Occipital lobe (tissue), 2 donors: ENCODE measurements around the gene REEP3. TPM values are rescaled to one million over a fixed set of nuclear protein-coding genes. Genes with fewer than 3 reads are reported as not detected.
A peak's percentile ranks its signal among the peaks of the same experiment; 100 is the strongest.

ENCODE experiments used
- DNase-seq: peaks from one replicate; lab custom pipeline; 2025; lab: John Stamatoyannopoulos, UW
- total RNA-seq: library from RNA; depleted of rRNA; stranded (reverse); fragments of >200 nt; gene quantifications from one replicate; pipeline ENCODE4 v1.2.3, GENCODE V29; 2014

The REEP3 gene
- total RNA-seq, 1 donor from 2014 or later = 24.5 TPM

DNA sequence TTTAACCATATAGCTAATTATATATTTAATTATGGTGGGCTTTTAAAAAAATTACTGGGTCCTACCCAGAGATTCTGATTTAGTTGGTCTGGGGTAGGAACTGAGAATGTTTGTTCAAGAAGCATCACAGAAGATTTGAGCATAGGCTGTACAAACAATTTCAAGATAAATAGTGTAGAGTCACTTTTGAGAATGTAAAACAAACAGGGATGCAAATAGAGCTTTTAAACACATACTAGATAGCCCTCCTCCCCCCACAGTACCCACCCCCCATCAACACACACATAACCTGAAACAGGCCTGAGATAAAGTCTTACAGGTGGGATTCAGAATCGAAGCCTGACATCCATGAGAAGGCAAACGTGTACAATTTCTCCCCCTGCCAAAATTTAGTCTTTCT lies 15.6 kb upstream of the REEP3 start:
- DNase-seq = no peak

DNA sequence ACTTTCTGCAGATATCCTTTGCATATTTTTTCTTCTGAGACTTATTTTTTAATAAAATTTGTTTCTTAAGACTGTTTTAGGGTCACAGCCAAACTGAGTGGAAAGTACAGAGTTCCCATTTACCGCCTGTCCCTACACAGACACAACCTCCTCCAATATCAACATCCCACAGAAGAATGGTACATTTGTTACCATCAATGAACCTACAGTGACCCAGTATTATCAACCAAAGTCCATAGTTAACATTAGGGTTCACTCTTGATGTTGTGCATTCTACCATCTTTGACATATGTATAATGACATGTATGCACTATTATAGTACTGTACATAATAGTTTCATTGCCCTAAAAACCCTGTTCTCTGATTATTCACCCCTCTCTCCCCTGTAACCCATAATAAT lies 14.6 kb upstream of the REEP3 start:
- no peak for DNase-seq

DNA sequence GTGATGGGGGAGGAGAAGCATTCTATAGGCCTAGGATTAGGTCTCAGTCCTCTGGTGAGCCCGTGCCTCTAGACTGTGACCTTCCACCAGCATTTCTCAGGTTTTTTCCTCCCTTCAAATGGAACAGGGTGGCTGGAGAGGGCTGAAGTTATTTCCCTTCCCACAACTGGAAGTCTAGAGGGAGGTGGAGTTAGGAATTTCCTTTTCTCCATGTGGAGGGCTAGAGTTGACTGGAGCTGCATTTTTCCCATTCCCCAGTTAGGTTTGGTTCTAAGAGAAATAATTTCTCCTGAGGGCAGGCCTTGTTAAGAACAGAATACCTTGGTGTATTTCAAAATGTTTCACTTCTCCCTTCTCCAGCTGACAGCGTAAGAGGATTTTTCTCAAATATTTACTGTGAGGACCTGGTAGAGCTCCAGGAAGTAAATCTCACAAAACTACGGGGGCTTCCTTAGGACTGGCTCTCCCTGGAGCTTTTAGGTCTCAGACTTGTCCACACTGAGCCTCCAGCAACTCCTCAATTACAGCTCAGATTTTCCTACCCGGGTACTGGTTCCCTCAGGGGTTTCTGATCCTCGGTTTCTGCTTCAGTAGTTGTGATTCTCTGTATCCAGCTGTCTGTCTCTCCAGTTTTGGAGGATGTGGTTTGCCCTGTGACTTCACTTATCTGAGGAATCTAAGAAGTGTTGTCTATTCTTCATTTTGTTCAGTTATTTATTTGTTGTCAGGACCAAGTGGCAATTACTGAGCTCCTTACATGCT lies 6.0 kb upstream of the REEP3 start:
- no peak for DNase-seq

DNA sequence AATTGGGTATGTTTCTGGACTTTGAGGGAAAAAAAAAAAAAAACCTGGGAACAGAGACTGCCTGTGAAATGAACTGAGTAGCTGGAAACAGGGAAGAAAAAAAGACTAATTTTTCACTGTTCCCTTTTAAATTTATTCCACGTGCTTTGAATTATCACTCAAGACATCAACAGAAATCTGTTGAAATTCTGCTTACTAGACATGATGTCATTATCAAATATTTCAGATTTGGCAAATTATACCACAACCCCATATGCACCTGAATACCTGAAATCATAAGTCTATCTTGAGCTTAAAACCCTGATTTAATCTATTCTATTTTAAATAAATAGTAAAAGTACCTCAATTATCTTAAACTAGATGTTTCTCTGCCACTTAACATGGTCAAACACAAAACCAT lies 5.0 kb upstream of the REEP3 start:
- no peak for DNase-seq

DNA sequence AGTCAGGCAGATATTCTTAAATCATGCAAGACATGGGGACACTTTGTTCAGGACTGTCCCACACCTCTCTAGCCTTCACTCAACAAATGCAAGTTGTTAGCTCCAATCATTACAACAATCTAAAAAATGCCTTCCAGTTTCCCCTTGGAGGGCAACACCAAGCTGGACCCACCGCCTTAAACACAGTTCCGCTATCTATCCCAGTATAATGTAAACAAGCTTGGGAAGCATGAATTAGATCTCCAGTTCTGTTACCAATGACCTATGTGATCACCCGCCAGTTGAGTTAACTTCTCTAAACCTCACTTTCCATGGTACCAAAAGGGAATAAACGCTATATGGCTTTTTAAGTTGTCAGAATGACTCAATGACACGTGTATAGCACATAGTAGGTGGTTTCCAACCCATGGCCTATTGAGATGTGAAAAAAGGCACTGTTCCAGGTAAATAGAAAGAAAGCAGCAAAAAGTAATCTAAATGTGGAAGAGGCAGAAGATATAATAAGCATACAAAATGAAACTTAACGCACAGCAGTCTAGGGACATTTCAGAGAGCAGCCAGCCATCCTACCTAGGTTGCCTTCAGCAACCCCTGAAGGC lies 2.4 kb upstream of the REEP3 start:
- DNase-seq = no peak

DNA sequence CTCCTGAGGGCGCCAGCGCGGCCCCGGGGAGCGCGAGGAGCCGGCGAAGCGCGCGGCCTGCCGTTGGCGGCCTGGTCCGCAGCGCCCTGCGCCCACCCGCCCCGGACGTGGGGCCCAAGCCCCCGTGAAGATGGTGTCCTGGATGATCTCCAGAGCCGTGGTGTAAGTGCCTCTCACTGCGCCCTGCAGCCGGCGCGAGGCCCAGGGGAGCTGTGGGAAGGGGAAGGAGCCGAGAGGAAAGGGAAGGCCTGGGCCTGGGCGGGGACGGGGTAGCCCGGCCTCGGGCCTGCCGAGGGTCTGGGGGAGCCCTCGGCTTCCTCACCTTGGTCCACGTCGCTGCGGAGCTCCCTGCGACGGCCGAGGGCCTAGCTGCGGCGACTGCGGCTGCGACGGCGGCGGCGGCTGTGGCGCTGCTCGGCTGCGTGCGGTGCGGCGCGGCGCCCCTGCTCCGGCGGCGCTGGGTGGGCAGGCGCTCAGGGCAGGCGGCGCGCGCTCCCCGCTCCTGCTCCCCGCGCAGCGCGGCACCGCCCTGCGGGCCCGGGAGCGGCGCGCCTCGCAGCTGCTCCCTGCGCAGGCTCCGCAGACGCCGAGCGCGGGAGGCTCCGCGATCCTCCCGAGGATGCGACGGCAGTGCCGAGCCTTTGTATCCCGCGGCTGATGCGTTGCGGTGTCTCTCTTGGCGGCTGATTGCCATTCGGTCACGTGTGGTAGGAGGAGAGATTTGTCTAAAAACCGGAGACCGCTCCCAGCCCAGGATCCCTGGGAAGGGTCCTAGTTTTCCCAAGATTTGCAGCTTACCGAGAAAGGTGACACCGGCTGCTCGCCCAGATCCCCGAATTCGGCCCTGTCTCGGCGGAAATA lies 445 bp downstream of the REEP3 start:
- DNase-seq = peak; percentile 71

DNA sequence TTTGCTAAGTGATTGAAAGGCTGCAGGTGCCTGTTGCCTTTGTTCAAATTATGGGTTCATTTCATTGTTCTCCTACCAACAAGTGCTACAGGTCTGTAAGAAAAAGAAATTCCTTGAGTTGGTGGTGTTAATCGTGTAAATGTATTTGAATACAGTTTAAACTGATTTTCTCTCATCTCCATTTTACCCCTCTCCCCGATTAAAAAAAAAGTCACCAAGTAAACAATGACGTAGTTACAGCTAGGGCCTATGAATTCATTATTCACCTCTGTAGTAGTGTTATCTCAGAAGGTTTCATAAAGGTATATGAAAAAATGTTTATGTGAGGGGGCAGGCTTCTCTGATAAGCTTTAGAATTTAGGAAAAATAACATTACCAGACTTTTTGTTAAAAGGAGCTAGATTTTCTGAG lies 1.1 kb downstream of the REEP3 start:
- DNase-seq = no peak

DNA sequence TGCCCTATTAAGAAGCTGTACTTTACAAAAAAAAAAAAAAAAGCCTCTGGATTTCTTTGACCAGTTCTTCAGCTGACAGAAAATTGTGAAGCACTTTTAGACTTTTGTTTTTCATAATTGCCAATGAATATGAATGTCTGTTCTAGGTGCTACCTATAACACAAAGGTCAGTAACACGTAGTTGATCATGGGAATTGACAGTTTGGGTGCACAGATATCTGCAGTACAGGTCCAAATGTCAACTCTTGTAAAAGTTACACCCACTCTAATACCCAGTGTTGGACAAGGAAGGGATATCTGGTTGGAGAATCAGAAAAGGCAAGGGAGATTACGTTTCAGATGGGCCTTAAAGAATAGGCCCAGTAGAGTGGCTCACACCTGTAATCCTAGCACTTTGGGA lies 1.8 kb downstream of the REEP3 start:
- no peak for DNase-seq

DNA sequence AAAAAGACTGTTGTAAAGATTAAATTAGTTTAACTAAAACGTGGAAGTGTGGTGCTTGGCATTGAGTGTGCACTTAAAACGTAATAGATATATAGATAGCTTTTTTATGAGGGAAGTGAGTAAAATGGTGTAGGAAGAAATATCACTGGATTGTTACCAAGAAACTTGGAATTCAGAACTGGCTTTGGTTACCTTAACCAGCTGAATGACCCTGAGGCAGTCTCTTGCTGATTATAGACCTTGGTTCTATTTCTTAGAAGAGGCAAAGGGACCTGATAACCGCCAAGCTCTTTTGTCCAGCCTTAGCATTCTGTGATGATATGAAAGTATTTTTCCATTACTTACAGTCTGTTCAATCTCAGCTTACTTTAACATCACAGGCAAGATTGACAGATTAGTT lies 3.8 kb downstream of the REEP3 start:
- no peak for DNase-seq

DNA sequence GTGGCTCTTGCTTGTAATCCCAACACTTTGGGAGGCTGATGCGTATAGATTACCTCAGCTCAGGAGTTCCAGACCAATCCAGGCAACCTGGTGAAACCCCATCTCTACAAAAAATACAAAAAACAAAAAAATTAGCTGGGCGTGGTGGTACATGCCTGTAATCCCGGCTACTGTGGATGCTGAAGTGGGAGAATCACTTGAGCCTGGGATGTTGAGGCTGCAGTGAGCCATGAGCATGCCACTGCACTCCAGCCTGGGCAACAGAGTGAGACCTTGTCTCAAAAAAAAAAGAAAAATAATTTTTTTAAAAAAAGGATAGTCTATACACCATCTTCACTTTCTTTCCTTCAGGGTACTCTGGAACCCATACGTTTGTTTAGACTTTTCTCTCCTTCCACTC lies 6.2 kb downstream of the REEP3 start:
- no peak for DNase-seq

DNA sequence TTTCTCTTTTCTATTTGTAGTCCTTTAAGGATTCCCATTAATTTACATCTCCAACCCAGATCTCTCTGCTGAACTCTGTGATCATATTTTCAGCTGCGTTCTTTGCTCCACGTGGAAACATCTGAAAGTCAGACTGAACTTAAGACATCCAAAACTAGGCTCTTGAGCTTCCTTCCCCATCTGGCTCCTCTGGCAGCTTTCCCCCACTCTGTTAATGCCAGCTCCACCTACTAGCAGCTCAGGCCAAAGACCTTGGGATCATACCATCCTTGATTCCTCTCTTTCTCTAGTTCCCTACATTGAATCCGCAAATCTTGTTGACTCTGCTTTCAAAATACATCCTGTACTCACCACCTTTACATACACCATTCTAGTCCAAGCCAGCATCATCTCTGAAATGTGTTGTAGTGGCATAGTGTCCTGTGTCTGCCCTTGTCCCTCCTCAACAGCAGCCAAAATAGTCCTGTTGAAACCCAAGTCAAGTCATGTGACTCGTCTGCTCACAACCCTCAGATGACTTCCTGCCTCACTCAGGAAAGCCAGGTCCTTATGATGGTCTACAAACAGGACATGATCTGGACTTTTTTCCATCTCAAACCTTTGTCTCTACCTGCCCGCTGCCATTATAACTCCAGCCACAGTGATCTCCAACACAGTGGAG lies 7.0 kb downstream of the REEP3 start:
- DNase-seq = no peak

DNA sequence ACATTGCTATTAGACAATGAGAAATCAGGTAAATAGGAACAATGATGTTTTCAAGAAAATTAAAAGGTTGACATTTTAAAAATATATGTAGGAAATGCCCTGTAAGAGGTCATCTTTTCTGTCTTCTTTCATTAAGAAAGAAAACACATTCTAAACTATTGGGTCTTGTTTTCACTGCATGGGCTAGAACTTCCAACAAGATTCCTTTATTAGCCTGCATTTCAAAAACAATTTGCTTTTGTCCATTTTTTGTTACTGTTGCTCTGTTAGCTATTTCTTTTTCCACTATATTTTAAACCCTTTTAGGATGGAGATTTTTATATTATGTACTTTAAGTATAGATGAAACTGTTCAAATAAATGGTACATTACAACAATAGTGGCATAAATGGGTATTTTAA lies 9.2 kb downstream of the REEP3 start:
- no peak for DNase-seq

DNA sequence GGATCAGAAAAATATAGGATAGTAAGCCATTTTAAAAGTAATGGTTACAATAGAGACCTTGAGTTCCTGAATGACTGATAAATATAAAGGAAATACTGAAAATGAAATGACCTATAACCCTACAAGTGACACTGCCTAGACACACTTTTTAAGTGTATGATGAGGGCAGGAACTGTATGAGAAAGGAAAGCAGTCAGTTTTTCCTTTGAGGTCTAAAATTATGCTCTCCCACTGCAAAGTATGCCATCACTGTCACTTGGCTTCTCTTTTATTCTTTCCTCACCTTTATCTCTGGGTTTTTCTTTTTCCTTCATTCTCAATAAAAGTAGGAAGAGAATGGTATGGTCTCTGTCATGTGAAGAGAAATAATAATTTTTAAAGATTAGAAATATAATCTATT lies 13.5 kb downstream of the REEP3 start:
- DNase-seq = no peak

DNA sequence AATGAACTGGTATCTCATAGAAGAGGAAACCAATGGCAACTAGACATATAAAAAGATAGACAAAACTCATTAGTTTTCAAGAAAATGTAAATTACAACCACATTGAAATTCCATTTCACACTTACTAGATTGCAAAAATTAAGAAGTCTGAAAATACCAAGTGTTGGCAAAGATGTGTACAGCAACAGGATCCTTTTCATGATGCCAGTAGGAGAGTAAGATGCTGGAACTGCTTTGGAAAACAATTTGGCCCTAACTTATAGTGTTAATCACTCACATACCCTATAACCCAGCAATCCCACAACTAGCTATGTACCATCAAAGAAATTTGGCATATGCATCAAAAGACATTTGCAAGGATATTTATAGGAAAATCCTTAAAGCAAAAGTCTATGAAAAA lies 15.5 kb downstream of the REEP3 start:
- DNase-seq = no peak

DNA sequence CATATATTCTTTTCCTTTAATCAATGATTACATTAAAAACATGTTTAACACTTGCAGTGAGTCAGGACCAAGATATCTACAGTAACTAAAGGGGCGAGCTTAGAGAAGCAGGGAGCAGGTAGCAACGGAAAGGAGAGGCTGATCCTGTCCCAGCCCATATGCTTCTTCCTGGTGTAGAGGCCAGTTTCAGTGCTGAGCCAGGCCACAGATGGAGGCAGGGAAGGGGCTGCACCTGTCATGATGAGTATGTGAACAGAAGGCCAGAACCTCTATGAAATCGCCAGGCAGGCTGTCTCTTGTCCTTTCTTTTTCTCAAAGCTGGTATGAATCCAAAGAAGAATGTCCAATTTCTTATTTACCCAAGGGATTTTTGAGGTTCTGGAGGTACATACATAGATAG lies 16.3 kb downstream of the REEP3 start:
- DNase-seq = no peak

DNA sequence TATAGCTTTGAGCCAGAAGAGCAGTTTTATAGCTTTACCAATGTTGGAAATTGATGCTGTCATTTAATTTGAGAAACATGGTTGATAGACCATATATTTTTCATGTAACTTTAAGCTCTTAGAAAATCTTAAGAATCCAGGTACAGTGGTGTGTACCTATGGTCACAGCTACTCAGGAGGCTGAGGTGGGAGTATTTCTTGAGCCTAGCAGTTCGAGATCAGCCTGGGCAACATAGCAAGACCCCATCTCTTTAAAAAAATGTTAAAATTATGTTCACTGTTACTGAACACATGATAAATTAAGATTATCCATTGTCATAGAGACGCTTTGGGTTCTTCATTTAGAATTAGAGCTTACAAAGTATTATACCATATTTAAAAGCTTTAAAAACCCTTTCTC lies 18.2 kb downstream of the REEP3 start:
- DNase-seq = no peak

DNA sequence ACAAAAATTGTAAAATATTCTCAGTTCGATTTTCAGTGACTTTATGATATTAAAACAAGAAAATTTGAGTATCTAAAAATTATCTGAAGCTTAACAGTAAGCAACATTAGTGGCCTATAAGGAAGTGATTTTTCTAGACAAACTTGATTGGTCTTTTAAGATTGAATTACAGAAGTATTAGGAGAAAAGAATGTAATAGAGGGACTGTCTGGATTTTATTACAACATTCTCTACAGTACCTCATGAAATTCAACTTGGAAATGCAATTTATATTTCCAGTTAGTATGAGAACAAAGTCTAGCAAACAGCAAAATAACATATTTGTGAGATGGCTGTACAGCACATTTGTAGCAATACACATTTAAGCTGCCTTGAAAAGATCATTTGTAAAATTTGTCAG lies 18.8 kb downstream of the REEP3 start:
- DNase-seq = no peak

DNA sequence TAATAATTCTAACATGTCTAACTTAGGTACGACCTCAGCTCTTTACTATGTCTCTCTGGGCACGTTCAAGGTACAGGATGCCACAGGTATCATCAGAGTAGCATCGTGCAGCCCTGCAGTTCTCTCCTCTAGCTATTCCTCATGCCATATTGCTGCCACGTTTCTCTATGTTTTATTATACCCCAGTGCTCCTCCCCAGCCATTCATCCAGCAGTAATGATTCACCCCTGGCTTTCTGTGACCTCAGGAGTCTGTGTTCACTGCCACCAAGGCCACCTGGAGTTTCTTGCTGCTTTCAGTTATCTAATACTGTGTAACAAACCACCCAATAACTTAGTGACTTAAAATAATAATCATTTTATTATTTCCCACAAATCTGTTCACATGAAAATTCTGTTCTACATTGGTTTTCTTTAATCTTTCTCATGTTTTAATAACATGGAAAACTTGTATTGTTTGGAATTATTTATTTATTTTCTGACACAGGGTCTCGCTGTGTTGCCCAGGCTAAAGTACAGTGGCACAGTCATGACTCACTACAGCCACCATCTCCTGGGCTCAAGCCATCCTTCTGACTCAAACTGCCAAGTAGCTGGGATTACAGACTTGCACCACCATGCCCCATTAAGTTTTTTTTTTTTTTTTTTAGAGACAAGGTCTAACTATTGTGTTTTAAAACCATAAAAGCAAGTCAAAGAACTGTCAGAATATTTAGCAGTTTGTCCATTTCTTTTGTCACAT lies 21.8 kb downstream of the REEP3 start:
- peak; percentile 11 for DNase-seq

DNA sequence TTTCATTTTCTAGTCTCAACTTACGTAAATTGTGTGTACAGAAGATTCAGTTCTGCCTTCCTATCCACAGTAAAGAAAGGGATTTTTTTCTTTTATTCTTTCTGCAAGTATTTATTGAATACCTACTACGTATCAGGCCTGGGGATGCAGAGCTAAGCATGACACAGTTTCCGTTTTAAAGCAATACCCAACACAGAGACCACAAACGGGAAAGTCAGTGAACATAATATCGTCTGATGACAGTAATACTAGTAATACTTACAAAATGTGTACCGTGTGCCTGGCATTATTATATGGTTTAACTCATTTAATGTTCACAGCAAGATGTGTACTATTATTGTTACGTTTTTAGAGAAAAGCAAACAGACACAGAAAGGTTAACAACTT lies 22.4 kb downstream of the REEP3 start:
- no peak for DNase-seq

DNA sequence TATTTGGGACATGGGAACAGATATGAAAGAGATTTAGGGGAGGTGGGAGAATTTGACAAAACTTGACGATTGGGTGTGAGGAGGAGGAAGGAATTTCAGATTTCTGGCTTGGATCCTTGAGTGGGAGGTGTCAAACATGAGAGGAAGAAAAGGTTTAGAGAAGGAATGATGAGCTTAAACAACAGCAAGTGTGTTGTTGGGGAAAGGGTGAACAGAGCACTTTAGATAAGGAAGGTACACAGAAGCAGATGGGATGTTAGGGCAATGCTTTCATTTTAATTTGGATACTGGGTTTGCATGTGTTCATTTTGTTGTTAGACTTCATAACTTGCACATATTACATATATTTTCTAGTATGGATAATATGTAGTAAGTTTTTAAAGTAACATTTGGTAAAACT lies 23.2 kb downstream of the REEP3 start:
- no peak for DNase-seq

DNA sequence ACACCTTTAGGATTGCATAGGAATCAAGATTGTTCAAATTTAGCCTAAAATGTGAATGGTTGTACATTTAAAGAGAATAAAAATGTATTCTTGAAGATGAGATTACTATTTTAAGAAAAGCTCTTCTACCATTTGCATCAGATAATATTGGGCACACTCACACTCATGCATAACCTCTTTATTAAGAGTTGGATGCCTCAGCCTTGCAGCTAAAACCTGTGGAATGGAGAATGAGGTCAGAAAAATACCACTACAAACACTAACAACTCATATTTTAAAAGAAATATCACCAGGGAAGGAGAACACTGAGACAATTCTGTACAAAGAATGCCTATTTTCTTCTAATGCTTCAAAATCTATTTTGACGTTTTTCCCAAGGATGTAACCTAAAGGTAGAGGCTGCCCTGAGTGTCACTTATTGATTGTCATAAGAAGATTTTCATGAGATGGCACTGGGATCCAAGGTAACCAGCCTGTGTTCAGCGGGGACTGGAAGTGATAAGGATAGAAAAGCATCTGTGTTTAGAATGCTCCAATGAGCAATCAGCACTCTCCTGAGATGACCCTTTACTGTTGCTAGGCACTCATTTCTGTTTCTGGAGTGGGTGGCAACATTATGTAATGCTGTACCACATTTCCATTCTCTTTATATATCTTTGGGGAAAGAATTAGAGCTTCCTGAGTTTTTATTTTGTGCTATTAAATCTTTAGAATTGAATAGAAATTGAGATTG lies 26.6 kb downstream of the REEP3 start:
- DNase-seq = peak; percentile 4
